Epithelial cell of prostate (primary cell): Measurements from ENCODE around the gene TMEM204.

ENCODE experiments used
- DNase-seq: peaks from one replicate; pipeline ENCODE4 v3.0.0-alpha.2; 2011; ENCODE audit warnings: low read depth, low spot score
- H3K27ac ChIP-seq: fragments of 450-650 bp; 2 replicates; pipeline ENCODE4 v1.5.1; 2017; ENCODE audit warnings: mild to moderate bottlenecking

TMEM204 gene

DNA sequence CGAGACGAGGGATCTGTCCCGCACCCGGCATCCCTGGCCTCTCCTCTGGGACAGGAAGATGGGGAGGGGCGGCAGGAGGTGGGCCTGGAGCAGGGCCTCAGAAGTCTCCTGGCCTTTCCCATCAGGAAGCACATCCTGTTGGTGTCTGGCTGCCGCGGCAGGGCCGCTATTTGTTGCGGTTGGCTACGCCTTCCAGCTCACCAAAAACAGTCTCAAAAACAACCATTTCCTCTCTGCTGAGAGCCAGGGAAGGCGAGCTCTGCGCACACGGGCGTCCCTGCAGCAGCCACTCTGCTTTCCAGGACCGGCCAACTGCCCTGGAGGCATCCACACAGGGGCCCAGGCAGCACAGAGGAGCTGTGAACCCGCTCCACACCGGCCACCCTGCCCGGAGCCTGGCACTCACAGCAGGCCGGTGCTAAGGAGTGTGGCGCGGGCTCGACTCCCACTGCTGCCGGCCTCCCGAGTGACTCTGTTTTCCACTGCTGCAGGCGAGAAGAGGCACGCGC, at the start of gene TMEM204:
Gene TMEM204, plus strand, starts transcription at position 224 of the 509 bp plus-strand sequence. CDS start 610 bp downstream, outside the sequence.
- no peak for DNase-seq
- no peak within 1 kb of the TSS for H3K27ac ChIP-seq

DNA sequence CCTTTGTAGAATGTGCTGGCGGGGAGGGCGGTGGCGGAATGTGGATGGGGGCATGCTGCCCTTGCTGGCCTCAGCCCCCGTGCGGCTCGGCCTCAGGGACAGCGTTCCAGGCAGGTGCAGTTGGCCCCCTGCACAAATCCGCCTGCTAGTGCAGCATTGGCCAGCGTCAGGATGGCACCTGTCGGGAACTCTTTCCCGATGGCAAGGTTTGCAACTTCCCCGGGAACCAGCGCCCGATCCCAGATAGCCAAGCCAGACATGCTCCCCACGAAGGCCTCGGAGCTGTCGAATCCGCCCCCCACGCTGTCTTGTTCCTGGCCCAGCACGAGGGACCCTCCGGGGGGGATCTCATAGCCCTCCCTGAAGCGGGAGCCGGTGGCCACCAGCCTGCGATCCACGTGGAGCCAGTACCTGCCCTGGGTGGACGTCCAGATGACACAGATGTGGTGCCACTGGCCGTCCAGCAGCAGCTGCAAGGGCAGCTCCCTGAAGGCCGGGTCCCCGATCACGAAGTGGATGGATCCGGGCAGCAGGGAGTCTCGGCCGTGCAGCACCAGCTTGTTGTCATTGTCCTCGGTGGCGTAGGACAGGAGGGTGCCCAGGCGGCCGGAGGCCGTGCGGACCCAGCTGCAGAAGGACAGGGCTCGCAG, 47.5 kb upstream of the TMEM204 start:
- no peak for DNase-seq
- H3K27ac ChIP-seq, result no peak overlapping the region

DNA sequence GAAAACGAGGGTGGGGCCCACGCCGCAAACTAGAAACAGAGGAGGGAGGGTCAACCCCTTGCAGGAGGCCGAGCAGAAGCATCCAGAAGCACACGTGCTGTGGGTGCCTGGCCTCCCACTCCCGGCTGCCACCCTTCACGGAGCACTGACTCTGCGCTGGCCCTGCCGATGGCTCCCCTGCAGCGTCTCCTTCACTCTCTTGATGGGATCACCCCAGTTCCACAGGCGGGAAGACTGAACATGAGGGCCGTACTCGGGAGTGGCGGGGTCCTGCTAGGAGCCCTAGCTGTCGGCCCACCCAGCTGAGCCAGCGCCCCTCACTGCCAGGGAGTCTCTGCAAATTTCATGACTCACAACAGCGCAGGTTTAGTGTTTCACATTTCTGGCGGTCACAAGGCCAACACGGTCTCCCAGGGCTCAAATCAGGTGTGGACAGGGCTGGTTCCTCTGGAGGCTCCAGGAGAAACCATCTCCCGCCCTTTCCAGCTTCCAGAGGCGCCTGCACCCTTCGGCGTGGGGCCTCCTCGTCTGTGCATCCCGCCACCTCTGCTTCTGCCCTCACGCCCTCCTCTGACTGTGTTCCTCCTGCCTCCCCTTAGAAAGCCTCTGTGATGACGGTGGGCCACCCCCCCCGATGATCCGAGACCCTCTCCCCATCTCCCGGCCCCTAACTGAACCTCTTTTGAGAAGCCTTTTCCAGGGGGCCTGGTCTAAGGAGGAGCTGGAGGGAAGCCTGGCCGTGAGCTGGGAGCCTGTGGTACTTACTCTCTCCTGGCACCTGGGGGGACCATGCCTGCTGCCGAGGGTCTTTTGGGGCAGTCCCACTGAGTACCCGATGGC, 46.7 kb upstream of the TMEM204 start:
- no peak overlapping the region for H3K27ac ChIP-seq
- DNase-seq, result no peak

DNA sequence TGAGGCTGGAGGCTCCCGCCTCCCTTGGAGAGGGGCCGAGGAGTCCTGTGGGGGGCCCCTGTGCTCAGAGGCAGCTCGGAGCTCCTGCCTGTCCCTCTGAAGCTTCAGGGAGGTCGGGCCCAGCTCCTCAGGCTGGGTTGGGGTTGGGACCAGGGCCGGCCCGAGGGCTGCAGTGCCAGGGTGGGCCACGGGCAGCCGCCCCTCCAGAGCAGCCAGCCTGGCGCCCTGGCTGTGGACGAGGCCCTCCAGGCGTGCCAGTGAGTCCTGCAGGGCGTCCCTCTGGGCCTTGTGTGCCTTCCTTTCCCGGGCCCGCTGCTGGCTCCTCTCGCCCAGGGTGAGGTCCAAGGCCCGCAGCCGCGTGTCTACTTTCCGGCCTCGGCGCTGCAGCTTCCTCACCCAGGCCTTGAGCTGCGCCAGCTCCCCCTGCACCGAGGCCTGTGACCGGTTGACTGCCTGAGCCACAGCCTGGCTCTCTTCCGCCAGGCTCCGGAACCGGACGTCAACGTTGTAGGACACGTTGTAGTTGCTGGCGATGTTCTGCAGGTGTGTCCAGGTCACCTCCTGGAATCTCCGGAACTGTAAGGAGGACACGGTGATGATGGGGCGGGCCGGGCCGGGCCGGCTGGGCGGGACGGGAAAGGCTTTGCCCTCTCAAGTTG, 45.9 kb upstream of the TMEM204 start:
- H3K27ac ChIP-seq, result no peak overlapping the region

DNA sequence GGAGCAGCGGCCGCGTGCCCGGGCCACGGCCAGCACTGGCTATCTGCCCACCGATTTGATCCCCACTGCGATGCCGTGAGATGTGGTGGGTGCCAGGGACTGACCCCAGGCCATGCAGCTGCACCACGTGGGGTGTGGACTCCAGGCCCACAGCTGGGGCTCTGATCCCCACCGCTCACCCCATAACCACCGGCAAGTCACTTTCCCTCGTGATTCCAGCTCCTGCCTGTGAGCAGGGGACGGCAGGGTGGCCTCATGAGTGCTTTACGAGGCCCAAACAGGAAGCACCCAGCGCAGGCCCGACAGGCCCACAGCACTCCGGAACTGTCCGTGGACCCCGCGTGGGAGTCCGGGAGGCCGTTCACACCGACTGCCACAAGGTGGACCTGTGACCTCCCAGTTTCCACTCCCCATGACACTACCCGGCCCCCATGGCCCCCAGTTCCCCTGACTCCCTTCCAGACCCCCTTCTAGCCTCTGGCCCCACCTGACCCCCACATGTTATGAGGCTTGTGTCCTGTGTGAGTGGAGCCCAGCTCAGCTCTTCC, 45.3 kb upstream of the TMEM204 start:
- H3K27ac ChIP-seq, result no peak overlapping the region
- DNase-seq, result no peak

More for the DNA sequence above, 45.9 kb upstream of the TMEM204 start:
- DNase-seq, result no peak

DNA sequence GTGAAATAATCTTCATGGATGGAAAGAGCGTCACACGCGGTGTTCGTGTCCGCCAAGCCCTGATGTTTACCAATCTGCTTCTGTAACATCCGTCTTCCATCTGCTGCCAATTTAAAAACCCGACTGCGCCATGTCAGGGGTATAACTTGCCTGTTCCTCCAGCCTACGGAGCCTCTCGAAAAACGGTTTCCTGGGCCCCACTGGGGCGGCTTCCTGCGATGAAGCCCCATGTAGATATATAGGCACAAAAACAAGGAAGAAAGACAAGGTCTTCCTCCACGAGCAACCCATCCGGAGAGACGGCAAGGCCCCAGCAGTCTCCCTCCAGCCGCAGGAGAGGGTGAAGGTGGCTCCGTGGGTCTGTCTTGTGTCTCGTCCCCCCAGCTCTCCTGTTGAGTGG, 44.8 kb upstream of the TMEM204 start, which contains the start of gene PTX4:
Gene PTX4, minus strand, starts transcription at position 326 of the 400 bp plus-strand sequence. Its CDS starts 35 bp downstream, at position 291.
- DNase-seq, result no peak
- no peak within 1 kb of the TSS for H3K27ac ChIP-seq

DNA sequence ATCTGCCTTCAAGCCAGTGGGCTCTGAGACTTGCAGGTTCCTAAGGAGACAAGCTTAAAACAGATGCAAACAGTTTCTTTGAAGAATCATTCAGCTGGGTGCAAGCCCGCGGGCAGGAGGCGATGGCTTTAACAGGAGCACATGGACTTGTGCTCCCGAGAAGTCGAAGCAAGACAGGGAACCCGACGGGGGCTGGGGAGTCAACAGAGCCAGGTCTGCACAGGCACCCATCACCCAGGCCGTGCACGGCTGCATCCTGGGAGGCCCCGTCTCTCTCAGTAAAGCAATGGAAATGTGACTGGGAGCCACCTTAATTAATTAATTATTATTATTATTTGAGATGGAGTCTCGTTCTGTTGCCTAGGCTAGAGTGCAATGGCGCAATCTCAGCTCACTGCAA, 44.4 kb upstream of the TMEM204 start:
- H3K27ac ChIP-seq, result no peak overlapping the region
- DNase-seq, result no peak

DNA sequence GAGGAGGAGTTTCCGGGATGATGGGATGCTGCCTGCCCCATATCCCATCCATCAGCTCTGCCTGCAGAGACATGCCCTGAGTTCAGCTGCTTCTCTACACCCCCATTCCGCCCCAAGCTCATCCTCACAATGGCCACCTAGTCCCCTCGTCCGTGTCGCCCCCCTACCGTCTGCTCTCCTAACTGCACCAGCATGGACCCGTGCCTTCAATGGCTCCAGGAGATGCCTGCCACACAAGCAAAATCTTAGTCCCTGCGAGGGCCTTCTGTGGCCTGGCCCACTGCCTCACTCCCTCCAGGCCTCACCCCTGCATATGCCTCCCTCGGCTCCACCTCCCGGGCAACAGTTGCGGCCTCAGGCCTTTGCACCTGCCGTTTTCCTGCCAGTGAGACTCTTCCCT, 42.1 kb upstream of the TMEM204 start:
- no peak overlapping the region for H3K27ac ChIP-seq
- no peak for DNase-seq

DNA sequence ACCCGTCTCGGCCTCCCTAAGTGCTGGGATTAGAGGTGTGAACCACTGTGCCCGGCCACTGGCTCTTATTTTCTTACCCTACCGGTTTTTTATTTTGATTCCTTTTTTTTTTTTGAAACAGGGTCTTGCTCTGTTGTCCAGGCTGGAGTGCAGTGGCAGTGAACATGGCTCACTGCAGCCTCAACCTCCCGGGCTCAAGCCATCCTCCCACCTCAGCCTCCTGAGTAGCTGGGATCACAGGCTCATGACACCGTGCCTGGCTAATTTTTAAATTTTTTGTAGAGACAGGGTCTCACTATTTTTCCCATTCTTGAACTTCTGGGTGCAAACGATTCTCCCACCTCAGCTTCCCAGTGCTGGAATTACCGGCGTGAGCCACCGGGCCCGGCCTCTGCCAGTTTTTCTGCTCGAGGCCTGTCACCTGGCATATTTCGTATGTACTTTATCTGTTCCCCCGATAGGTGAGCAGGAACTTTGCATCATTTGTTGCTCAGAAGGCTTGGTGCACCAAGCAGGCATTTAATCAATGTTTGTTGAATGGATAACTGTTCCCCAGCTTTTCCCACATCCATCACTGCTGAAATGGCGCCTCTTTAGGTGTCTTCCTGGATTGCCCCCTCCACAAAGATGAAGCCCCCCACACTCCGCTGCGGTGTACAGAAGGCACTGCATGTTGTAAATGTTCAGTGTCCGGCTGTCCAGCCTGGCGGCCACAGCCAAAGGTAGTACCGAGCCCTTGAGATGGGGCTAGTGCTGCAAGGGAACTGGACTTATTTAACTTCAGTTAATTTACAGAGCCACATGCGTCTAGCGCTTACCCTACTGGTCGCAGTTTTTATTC, 41.2 kb upstream of the TMEM204 start:
- H3K27ac ChIP-seq, result peak overlapping the region; percentile 22
- no peak for DNase-seq

DNA sequence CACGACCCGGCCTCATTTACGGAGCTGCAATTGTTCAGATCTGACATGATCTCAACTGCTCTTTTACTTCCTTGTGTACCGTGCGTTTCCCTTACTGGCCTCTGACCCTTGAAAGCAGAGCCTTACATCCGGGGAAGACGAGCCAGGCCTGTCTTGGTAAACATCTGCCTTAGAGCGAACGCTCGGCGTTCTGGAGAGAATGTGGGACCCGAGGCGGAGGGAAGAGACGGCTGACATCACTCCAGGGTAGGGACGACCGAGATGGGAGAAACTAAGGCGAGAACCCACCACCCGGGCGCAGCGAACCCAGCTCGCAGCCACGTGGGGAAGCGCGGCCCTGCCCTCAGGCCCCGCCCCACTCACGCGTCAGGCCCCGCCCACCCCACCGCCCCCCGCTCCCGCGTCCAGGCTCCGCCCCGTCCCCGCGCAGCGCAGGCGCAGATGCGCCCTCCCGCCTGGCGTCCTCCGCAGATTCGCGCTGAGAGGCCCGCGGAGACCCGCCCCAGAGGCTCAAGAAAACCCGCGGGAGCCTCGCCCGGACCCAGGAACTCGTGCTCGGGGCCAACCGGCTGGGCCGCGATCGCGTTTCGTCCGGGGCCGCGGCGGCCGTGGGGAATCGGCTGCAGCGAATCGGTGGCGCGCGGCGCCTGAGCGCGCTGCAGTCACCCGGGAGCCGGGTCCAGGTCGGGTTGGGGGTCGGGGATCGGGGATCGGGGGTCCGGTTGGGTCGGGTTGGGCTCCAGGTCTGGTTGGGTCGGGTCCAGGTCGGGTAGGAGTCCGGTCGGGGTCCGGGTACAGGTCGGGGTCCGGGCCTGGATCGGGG, 40.3 kb upstream of the TMEM204 start, which contains the start of gene TELO2:
Gene TELO2, plus strand, starts transcription at position 438 of the 823 bp plus-strand sequence. CDS start 922 bp downstream, outside the sequence.
- peak within 1 kb of the TSS; percentile 22 for H3K27ac ChIP-seq
- DNase-seq, result no peak

DNA sequence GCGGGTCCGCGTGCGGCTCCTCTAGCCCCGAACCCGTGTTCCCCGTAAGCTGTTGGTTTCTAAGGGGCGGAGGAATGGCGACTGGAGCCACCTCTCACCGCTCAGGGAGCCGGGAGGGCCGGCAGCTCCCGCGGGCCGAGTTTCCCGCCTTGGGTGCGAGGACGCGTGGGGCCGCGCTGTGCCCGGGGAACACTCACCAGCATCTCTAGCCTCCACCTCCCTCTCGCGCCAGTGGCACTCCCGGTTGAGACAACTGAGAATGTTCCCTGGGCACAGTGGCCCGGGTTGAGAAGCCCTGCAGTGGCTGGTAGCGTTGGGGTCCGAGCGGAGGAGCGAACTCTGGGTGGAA, 39.7 kb upstream of the TMEM204 start:
- no peak for DNase-seq
- H3K27ac ChIP-seq, result peak overlapping the region; percentile 22

DNA sequence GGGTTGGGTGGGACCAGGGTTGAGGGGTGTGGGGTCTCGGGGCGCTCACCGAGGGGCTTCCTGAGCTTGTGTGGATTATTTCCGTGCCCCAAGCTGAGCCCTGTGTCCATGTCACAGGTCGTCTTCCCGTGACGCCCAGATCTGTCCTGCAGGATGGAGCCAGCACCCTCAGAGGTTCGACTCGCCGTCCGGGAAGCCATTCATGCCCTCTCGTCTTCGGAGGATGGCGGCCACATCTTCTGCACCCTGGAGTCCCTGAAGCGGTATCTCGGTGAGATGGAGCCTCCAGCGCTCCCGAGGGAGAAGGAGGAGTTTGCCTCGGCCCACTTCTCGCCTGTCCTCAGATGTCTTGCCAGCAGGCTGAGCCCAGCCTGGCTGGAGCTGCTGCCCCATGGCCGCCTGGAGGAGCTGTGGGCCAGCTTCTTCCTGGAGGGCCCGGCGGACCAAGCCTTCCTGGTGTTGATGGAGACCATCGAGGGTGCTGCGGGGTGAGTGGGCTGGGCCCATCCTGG, 39.3 kb upstream of the TMEM204 start:
- H3K27ac ChIP-seq, result no peak overlapping the region
- DNase-seq, result peak; percentile 33

DNA sequence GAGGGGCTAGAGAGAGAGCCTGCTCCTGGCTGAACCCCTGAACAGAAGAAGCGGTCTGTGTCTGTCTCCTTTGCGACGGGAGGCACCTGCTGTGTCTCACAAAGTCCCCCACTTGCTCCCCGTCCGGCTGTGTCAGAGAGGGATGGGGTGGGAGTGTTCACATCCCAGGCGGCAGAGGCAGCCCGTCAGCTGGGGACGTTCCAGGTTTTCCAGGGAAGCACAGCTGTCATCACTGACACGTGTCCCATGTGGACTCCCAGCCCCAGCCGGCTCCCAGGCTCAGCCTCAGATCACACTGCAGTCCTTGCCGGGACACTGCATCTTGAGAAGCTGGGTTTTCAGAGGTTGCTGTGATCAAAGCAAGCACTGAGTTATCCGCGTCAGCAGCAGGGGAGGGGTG, 38.8 kb upstream of the TMEM204 start:
- no peak for DNase-seq
- H3K27ac ChIP-seq, result no peak overlapping the region

DNA sequence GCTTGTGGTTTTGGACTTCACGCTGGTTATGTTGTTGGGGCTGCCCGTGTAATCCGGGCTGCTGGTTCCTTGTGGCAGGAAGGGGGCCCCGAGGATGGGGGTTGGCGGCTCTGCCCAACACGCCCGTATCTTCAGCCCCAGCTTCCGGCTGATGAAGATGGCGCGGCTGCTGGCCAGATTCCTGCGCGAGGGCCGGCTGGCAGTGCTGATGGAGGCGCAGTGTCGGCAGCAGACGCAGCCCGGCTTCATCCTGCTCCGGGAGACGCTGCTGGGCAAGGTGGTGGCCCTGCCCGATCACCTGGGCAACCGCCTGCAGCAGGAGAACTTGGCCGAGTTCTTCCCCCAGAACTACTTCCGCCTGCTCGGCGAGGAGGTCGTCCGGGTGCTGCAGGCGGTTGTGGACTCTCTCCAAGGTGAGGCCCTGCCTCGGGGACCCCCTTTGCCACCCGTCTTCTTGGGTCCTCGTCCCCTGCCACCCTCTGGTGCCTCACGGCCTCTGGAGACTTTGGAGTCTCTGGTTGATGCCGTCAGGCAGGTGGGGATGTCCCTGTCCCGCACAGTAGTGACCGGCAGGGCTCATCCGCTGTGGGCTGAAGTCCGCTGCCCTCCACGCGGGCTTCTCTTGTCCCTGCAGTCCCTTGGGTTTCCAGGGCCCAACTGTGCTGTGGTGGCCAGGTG, 38.1 kb upstream of the TMEM204 start:
- H3K27ac ChIP-seq, result no peak overlapping the region
- no peak for DNase-seq

DNA sequence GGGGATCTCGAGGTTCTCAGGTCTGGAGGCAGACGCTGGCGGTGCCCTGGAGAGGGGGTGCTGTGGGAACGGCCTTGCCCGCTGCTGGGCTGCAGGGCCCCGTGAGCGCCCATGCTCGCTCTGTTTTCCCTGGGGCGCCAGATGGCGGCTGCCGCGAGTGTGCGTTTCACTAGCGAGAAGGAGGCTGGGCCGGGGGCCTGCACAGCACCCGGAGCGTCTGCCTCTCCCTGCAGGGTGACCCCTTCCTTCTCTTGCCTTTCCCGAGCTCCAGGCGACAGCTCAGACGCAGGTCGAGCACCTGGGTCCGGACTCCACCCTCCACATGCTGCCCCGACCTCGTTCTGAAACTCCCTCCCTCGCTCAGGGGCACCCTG, 37.6 kb upstream of the TMEM204 start:
- H3K27ac ChIP-seq, result no peak overlapping the region
- DNase-seq, result no peak

DNA sequence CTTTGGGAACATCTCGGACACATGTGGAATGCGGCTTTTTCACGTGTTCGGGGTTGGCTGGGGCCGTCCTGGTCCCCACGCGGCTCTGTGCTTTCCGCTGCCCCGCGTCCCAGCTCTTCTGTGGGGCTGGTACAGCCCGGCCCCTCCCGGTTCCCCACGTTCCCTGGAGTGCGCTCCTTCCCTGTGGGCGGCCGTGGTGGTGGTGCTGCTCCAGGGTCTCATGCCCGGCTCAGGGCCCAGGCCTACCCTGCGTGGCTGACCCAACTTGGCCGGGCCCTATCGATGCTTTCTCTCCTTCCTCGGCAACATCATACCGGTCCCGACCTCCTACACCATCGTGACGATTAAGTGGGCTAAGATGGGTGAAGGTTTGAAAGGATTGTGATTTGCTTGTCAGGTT, 37.0 kb upstream of the TMEM204 start:
- no peak for DNase-seq
- no peak overlapping the region for H3K27ac ChIP-seq

DNA sequence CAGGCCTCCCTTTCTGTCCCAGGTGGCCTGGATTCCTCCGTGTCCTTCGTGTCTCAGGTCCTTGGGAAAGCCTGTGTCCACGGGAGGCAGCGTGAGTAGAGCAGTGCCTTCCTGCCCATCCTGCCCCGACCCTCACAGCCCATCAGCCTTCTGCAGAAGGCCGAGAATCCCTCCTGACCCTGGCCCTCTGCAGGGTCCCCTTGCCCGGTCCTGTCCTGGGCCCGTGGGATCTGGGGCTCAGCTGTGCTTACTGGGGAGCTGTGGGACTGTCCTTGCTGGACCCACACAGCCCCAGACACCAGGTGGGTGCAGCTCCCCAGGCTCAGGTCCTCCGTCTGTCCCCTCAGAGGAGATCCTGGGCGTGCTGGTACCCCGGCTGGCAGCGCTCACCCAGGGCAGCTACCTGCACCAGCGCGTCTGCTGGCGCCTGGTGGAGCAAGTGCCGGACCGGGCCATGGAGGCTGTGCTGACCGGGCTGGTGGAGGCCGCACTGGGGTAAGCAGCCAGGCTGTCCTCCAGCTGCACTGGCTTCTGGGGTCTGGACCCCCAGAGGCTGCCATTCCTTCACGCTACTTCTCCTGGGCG, 36.4 kb upstream of the TMEM204 start:
- H3K27ac ChIP-seq, result no peak overlapping the region
- no peak for DNase-seq
